ENCODE measurements around the gene DCDC2. TPM values are rescaled to one million over a fixed set of nuclear protein-coding genes. Genes with fewer than 3 reads are reported as not detected.

The DCDC2 gene
- total and polyA plus RNA-seq, 7 donors, result under 0.01 to 1.6 (median 0.53) TPM; not detected in 3

DNA sequence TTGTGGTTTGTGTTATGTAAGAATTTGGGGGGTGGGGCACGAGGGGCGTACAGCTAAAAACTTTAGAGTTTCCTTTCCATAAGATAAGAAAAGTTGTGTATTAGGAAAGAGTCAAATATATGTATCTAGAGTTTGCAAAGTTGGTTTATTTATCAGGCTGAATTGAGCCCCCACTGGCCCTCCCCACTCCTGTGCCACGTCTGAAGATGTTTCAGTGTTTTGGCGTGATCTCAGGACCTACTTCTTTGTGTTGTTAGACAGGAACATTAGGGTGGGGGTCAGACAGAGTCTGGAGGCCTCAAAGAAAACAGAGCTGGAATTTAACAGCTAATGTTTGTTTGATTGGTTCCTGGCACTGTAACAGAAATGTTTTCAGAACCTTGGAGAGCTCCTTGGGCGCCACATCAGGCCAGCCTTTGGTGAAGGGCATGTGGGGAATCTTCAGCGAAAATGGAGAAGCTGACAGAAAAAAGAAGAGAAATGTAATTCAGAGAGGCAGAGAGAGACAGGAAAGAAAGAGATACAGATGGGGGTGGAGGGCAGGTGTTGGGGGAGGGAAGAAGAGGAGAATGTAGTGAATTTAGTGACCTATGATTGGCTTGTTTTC is 231.2 kb downstream of the DCDC2 start:
- H3K27me3 ChIP-seq, result peaks cover 0 to 16% (median 0%) of the 10 kb centered on the region in 3 donors
- WGBS, 2 donors, result 2% methylated on average over 6 of the region's 6 CpGs
- H3K4me1 ChIP-seq, result peaks cover 0 to 4% (median 2%) of the 10 kb centered on the region in 4 donors
- intact Hi-C loops (cut with DNase I), result no loop called here
- H3K36me3 ChIP-seq, result no peaks in the 10 kb centered on the region
- H3K27ac ChIP-seq, result no peak overlapping the region
- H3K9me3 ChIP-seq, result no peaks in the 10 kb centered on the region
- DNase-seq, result no peak
- no peak for TF ChIP-seq EP300 (IDR thresholded peaks at IDR 0.05)
- TF ChIP-seq POLR2A (IDR thresholded peaks at IDR 0.05), result no peak
- TF ChIP-seq POLR2AphosphoS5 (IDR thresholded peaks at IDR 0.05), result no peak
- TF ChIP-seq, protein P1, sequence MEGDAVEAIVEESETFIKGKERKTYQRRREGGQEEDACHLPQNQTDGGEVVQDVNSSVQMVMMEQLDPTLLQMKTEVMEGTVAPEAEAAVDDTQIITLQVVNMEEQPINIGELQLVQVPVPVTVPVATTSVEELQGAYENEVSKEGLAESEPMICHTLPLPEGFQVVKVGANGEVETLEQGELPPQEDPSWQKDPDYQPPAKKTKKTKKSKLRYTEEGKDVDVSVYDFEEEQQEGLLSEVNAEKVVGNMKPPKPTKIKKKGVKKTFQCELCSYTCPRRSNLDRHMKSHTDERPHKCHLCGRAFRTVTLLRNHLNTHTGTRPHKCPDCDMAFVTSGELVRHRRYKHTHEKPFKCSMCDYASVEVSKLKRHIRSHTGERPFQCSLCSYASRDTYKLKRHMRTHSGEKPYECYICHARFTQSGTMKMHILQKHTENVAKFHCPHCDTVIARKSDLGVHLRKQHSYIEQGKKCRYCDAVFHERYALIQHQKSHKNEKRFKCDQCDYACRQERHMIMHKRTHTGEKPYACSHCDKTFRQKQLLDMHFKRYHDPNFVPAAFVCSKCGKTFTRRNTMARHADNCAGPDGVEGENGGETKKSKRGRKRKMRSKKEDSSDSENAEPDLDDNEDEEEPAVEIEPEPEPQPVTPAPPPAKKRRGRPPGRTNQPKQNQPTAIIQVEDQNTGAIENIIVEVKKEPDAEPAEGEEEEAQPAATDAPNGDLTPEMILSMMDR (IDR thresholded peaks at IDR 0.05), result no peak
- no peak overlapping the region for H3K4me3 ChIP-seq

DNA sequence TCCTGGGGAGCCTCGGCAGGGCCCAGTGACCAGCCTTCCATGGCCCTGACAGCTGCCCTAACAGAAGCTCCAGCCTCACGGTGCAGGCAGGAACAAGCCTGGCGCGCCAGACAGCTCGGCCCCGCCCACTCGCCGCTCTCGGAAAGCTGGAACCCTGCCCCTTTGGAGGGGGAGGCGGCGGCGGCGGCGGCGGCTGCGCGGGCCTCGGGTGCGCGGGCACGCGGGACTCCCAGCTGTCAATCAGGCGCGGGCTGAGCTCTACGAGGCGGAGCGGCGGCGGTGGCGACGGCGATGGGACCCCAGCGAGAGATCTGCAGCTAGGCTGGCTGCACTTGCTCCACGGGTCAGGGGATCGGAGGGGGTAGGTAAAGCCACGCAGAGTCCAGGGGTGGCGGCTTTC is 231.9 kb downstream of the DCDC2 start, which contains the start of gene NRSN1:
TSS of gene NRSN1 (plus strand) at position 236 of the 400 bp plus-strand sequence. CDS start 8,113 bp downstream, outside the sequence.
- TF ChIP-seq POLR2AphosphoS5 (IDR thresholded peaks at IDR 0.05) (no peak), POLR2A (IDR thresholded peaks at IDR 0.05) (no peak), EP300 (IDR thresholded peaks at IDR 0.05) (no peak)
- TF ChIP-seq, protein P1 (IDR thresholded peaks at IDR 0.05), result no peak
- DNase-seq, result no peak
- Histone ChIP-seq H3K36me3 (no peaks in the 10 kb centered on the region), H3K27me3 (peaks cover 0 to 16% (median 0%) of the 10 kb centered on the region in 3 donors), H3K4me3 (peak within 1 kb of the TSS in 3 of 4 donors; percentile 12 to 23 (median 15)), H3K9me3 (no peaks in the 10 kb centered on the region), H3K4me1 (peaks cover 0 to 4% (median 2%) of the 10 kb centered on the region in 4 donors), H3K27ac (no peak within 1 kb of the TSS)
- WGBS, 2 donors, result 4 to 11% methylated on average over 37 of the region's 37 CpGs
- intact Hi-C loops (cut with DNase I), result no loop called here

DNA sequence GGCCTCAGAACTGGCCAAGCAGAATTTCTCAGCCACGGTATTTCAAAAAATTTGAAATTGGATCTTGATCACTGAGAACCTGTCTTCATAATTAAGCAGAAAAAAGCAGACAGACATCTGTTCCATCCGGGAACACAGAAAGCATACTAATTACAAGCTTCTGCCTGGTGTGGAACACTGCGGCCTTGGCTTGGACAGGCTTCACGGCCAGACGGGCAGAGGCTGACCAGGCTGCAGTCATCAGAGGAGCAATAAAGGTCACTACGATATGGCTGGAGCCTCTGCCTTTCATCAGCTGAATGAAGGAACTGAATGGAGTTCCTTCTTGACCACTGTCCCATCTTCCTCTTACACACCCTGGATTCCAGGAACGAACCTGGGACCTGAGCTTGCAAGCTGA is 235.7 kb downstream of the DCDC2 start:
- Histone ChIP-seq H3K27ac (no peak overlapping the region), H3K4me3 (no peak overlapping the region), H3K9me3 (no peaks in the 10 kb centered on the region), H3K27me3 (peaks cover 0 to 16% (median 0%) of the 10 kb centered on the region in 3 donors), H3K36me3 (no peaks in the 10 kb centered on the region), H3K4me1 (peaks cover 0 to 4% (median 2%) of the 10 kb centered on the region in 4 donors)
- intact Hi-C loops (cut with DNase I), result no loop called here
- no peak for DNase-seq
- 64 to 66% methylated on average over 7 of the region's 7 CpGs for WGBS, 2 donors
- no peak for TF ChIP-seq POLR2AphosphoS5 (IDR thresholded peaks at IDR 0.05)
- TF ChIP-seq EP300 (IDR thresholded peaks at IDR 0.05), result no peak
- TF ChIP-seq, protein P1 (IDR thresholded peaks at IDR 0.05), result no peak
- no peak for TF ChIP-seq POLR2A (IDR thresholded peaks at IDR 0.05)

Small RNA genes lying within 50 kb of the gene (small RNA-seq; reads per million reads assigned to genes)
- gene RF00218 (0 to 0.06 (median 0) reads per million in 3 donors), gene RNU6-391P (0 reads per million in 3 donors)

Other genes starting within 250 kb of the DCDC2 start
- 1 to 10 TPM in 3 of 4 donors, under 1 TPM in 1; 0.66 to 5.4 (median 1.8) TPM for gene NRSN1, start 231.8 kb downstream of the DCDC2 start, total RNA-seq
- 1 to 10 TPM in 1 of 3 donors, not detected in 2; 1.3 TPM for gene NRSN1, start 231.8 kb downstream of the DCDC2 start, polyA plus RNA-seq
- gene MRS2, start 44.9 kb upstream of the DCDC2 start, total RNA-seq, result 10 to 100 TPM; 21.4 to 33.5 (median 27.0) TPM
- gene MRS2, start 44.9 kb upstream of the DCDC2 start, polyA plus RNA-seq, result 10 to 100 TPM in 2 of 3 donors, 1 to 10 TPM in 1; 9.0 to 20.1 (median 18.3) TPM
- gene GPLD1, start 131.5 kb upstream of the DCDC2 start, total RNA-seq, result 1 to 10 TPM; 4.8 to 7.2 (median 5.6) TPM
- gene GPLD1, start 131.5 kb upstream of the DCDC2 start, polyA plus RNA-seq, result under 1 TPM in 2 of 3 donors, not detected in 1; 0.52 to 0.60 TPM
- gene ALDH5A1, start 136.9 kb upstream of the DCDC2 start, total RNA-seq, result 1 to 10 TPM; 2.6 to 5.0 (median 2.9) TPM
- gene ALDH5A1, start 136.9 kb upstream of the DCDC2 start, polyA plus RNA-seq, result 1 to 10 TPM; 2.4 to 4.5 (median 2.8) TPM

All from sigmoid colon (tissue), 7 donors.